GM23338 (cell line): ENCODE results near the gene STRA8. TPM values are rescaled to one million over a fixed set of nuclear protein-coding genes. Genes with fewer than 3 reads are reported as not detected.

Source experiments
- ATAC-seq: fragments of 200-7000 bp; cut with Tn5 transposase; 3 replicates; pipeline ENCODE4 v1.9.1; 2020
- DNase-seq: peaks from one replicate; pipeline ENCODE4 v3.0.0-alpha.2; 2015; ENCODE audit warnings: low spot score
- H2AFZ ChIP-seq: fragments of 200-600 bp; sonication (generic); 2 replicates; pipeline ENCODE4 v1.8.0; 2016; ENCODE audit warnings: antibody characterized with exemption, mild to moderate bottlenecking, moderate library complexity
- H3F3A ChIP-seq: fragments of 200-600 bp; sonication (generic); replicated peaks from 2 replicates; pipeline ENCODE4 v1.8.0; 2017; ENCODE audit warnings: antibody characterized with exemption, mixed run types, low read depth
- H3K27ac ChIP-seq: fragments of 200-600 bp; sonication (generic); 2 replicates; pipeline ENCODE4 v1.6.1; 2016; ENCODE audit warnings: low read depth
- H3K27me3 ChIP-seq: fragments of 200-600 bp; sonication (generic); 2 replicates; pipeline ENCODE4 v1.8.0; 2016; ENCODE audit warnings: mild to moderate bottlenecking, mixed run types, moderate library complexity; ENCODE audit not compliant: insufficient read depth
- H3K36me3 ChIP-seq: fragments of 200-600 bp; sonication (generic); 2 replicates; pipeline ENCODE4 v1.8.0; 2016; ENCODE audit warnings: mild to moderate bottlenecking; ENCODE audit not compliant: insufficient read depth
- H3K4me1 ChIP-seq: fragments of 200-600 bp; sonication (generic); 2 replicates; pipeline ENCODE4 v1.8.0; 2016; ENCODE audit warnings: mild to moderate bottlenecking, moderate library complexity; ENCODE audit not compliant: insufficient read depth
- H3K4me2 ChIP-seq: fragments of 200-600 bp; sonication (generic); 2 replicates; pipeline ENCODE4 v1.7.1; 2017; ENCODE audit warnings: mixed run types
- H3K4me3 ChIP-seq: fragments of 200-600 bp; sonication (generic); 2 replicates; pipeline ENCODE4 v1.6.1; 2016; ENCODE audit warnings: mixed run types
- H3K79me2 ChIP-seq: fragments of 200-600 bp; sonication (generic); replicated peaks from 2 replicates; pipeline ENCODE4 v1.8.0; 2017; ENCODE audit warnings: mild to moderate bottlenecking; ENCODE audit not compliant: insufficient read depth
- H3K9me2 ChIP-seq: fragments of 200-600 bp; sonication (generic); 2 replicates; pipeline ENCODE4 v1.8.0; 2017; ENCODE audit not compliant: insufficient read depth
- H4K20me1 ChIP-seq: fragments of 200-600 bp; sonication (generic); replicated peaks from 2 replicates; pipeline ENCODE4 v1.8.0; 2017; ENCODE audit warnings: mild to moderate bottlenecking; ENCODE audit not compliant: insufficient read depth
- H3K27ac Mint-ChIP-seq: 2 replicates; pipeline ENCODE4 v1.8.0; 2020; ENCODE audit warnings: inconsistent platforms, mild to moderate bottlenecking, moderate library complexity, mixed read lengths
- H3K27me3 Mint-ChIP-seq: 3 replicates; pipeline ENCODE4 v1.8.0; 2022; ENCODE audit warnings: low read depth, mild to moderate bottlenecking, moderate library complexity, mixed read lengths, inconsistent platforms; ENCODE audit not compliant: insufficient read depth, poor library complexity
- H3K36me3 Mint-ChIP-seq: 3 replicates; pipeline ENCODE4 v1.8.0; 2021; ENCODE audit warnings: low read depth, mild to moderate bottlenecking, inconsistent platforms, moderate library complexity, mixed read lengths
- H3K4me1 Mint-ChIP-seq: 3 replicates; pipeline ENCODE4 v1.8.0; 2020; ENCODE audit warnings: mild to moderate bottlenecking, inconsistent platforms, mixed read lengths
- H3K4me3 Mint-ChIP-seq: 3 replicates; pipeline ENCODE4 v1.8.0; 2021; ENCODE audit warnings: moderate library complexity, mild to moderate bottlenecking, inconsistent platforms, mixed read lengths
- H3K9me3 Mint-ChIP-seq: 3 replicates; pipeline ENCODE4 v1.8.0; 2020; ENCODE audit warnings: moderate library complexity, mild to moderate bottlenecking, inconsistent platforms, mixed read lengths
- CTCF ChIP-seq, 2 experiments: fragments of 200-600 bp in 1 of 2; sonication (generic) in 1 of 2; conservative IDR thresholded peaks; 2 replicates each; pipeline versions ENCODE4 v1.5.1 to v1.6.1; 2016 to 2017; ENCODE audit warnings: antibody characterized with exemption in 2 of 2, low read depth in 2 of 2, mild to moderate bottlenecking in 2 of 2, moderate library complexity in 1 of 2
- EZH2 ChIP-seq: fragments of 200-600 bp; sonication (generic); IDR thresholded peaks from one replicate; pipeline ENCODE4 v1.8.0; 2017; ENCODE audit warnings: antibody characterized with exemption, mild to moderate bottlenecking, low read depth; ENCODE audit not compliant: unreplicated experiment
- EZH2phosphoT487 ChIP-seq: fragments of 200-600 bp; sonication (generic); IDR thresholded peaks from one replicate; pipeline ENCODE4 v1.8.1; 2018; ENCODE audit warnings: antibody characterized with exemption; ENCODE audit not compliant: unreplicated experiment
- JUNB ChIP-seq: IDR thresholded peaks from one replicate; pipeline ENCODE4 v1.6.1; 2016; ENCODE audit warnings: antibody characterized with exemption; ENCODE audit not compliant: unreplicated experiment
- NANOG ChIP-seq: IDR thresholded peaks from 2 replicates; pipeline ENCODE4 v1.6.1; 2016; ENCODE audit warnings: antibody characterized with exemption, borderline replicate concordance
- POLR2AphosphoS5 ChIP-seq: IDR thresholded peaks from 2 replicates; pipeline ENCODE4 v1.6.1; 2016; ENCODE audit warnings: antibody characterized with exemption, low read depth
- REST ChIP-seq: IDR thresholded peaks from one replicate; pipeline ENCODE4 v1.6.1; 2018; ENCODE audit warnings: antibody characterized with exemption; ENCODE audit not compliant: unreplicated experiment
- STAT1 ChIP-seq: IDR thresholded peaks from one replicate; pipeline ENCODE4 v1.6.1; 2016; ENCODE audit warnings: antibody characterized with exemption; ENCODE audit not compliant: unreplicated experiment
- ZNF114 ChIP-seq: fragments of 250-450 bp; sonication (Bioruptor Pico); IDR thresholded peaks from 2 replicates; pipeline ENCODE4 v1.5.0; 2020; ENCODE audit warnings: mild to moderate bottlenecking, moderate library complexity
- ZNF331 ChIP-seq: fragments of 250-450 bp; sonication (Bioruptor Pico); IDR thresholded peaks from 2 replicates; pipeline ENCODE4 v1.5.0; 2020; ENCODE audit warnings: low read depth, mild to moderate bottlenecking, moderate library complexity
- polyA plus RNA-seq: library from polyadenylated mRNA; unstranded; fragments of >200 nt; fragmentation: Nextera tagmentation; extraction: Ambion mirVana; gene quantifications from 2 replicates; pipeline ENCODE4 v1.2.1, GENCODE V29; 2016
- total RNA-seq: library from RNA; depleted of rRNA; stranded (reverse); fragments of >200 nt; shearing (Covaris generic); gene quantifications from 2 replicates; pipeline ENCODE4 v1.2.3, GENCODE V29; 2014
- TF ChIP-seq, protein P1 (sequence below): fragments of 250-450 bp; sonication (Bioruptor Pico); IDR thresholded peaks from 2 replicates; pipeline ENCODE4 v1.5.0; 2020; ENCODE audit warnings: mild to moderate bottlenecking, moderate library complexity

STRA8 gene
- total and polyA plus RNA-seq, 2 experiments from 2014 or later = not detected

GRCh38 chr7:135291809-135292253, 58.2 kb downstream of the STRA8 start (continued):
- TF ChIP-seq CTCF (conservative IDR thresholded peaks at IDR 0.05; ENCODE audit: low read depth in 2 of 2) (no peak), JUNB (no peak), POLR2AphosphoS5 (no peak), EZH2phosphoT487 (no peak), STAT1 (no peak)

DNA sequence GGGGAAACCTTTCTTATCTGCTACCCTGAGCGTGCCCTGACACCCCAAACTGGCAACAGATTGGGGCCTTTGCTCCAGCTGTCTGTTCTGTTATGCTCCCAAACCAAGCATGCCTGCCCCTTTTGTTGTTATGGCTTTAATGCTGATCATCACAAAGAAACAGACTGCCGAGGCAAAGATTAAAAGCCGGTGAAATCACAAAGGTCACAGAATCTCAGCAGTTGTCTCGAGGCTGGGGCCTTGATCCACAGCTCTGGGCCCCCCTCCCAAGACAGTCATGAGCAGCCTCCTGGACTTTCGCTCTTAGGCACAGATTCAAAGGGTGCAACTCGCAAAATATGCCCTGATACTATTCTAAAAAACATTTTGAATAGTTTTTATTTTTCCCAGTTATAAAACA, 65.6 kb downstream of the STRA8 start:
- no peak overlapping the region for H3K4me3 Mint-ChIP-seq
- H3K27ac ChIP-seq = no peak overlapping the region
- no peaks in the 10 kb centered on the region for H3K27me3 ChIP-seq
- peaks cover 16% of the 10 kb centered on the region for H3K9me3 Mint-ChIP-seq
- H3K9me2 ChIP-seq = no peaks in the 10 kb centered on the region
- peaks cover 2% of the 10 kb centered on the region for H3K27me3 Mint-ChIP-seq
- no peaks in the 10 kb centered on the region for H3F3A ChIP-seq
- no peak overlapping the region for H3K27ac Mint-ChIP-seq
- no peak for TF ChIP-seq STAT1
- TF ChIP-seq CTCF (conservative IDR thresholded peaks at IDR 0.05; ENCODE audit: low read depth in 2 of 2) = no peak
- no peak for TF ChIP-seq NANOG
- TF ChIP-seq ZNF331 = no peak
- no peak for TF ChIP-seq POLR2AphosphoS5
- no peak for TF ChIP-seq REST
- no peak for TF ChIP-seq ZNF114 (CRISPR knock-in tag)
- no peak for TF ChIP-seq EZH2
- TF ChIP-seq, protein P1, sequence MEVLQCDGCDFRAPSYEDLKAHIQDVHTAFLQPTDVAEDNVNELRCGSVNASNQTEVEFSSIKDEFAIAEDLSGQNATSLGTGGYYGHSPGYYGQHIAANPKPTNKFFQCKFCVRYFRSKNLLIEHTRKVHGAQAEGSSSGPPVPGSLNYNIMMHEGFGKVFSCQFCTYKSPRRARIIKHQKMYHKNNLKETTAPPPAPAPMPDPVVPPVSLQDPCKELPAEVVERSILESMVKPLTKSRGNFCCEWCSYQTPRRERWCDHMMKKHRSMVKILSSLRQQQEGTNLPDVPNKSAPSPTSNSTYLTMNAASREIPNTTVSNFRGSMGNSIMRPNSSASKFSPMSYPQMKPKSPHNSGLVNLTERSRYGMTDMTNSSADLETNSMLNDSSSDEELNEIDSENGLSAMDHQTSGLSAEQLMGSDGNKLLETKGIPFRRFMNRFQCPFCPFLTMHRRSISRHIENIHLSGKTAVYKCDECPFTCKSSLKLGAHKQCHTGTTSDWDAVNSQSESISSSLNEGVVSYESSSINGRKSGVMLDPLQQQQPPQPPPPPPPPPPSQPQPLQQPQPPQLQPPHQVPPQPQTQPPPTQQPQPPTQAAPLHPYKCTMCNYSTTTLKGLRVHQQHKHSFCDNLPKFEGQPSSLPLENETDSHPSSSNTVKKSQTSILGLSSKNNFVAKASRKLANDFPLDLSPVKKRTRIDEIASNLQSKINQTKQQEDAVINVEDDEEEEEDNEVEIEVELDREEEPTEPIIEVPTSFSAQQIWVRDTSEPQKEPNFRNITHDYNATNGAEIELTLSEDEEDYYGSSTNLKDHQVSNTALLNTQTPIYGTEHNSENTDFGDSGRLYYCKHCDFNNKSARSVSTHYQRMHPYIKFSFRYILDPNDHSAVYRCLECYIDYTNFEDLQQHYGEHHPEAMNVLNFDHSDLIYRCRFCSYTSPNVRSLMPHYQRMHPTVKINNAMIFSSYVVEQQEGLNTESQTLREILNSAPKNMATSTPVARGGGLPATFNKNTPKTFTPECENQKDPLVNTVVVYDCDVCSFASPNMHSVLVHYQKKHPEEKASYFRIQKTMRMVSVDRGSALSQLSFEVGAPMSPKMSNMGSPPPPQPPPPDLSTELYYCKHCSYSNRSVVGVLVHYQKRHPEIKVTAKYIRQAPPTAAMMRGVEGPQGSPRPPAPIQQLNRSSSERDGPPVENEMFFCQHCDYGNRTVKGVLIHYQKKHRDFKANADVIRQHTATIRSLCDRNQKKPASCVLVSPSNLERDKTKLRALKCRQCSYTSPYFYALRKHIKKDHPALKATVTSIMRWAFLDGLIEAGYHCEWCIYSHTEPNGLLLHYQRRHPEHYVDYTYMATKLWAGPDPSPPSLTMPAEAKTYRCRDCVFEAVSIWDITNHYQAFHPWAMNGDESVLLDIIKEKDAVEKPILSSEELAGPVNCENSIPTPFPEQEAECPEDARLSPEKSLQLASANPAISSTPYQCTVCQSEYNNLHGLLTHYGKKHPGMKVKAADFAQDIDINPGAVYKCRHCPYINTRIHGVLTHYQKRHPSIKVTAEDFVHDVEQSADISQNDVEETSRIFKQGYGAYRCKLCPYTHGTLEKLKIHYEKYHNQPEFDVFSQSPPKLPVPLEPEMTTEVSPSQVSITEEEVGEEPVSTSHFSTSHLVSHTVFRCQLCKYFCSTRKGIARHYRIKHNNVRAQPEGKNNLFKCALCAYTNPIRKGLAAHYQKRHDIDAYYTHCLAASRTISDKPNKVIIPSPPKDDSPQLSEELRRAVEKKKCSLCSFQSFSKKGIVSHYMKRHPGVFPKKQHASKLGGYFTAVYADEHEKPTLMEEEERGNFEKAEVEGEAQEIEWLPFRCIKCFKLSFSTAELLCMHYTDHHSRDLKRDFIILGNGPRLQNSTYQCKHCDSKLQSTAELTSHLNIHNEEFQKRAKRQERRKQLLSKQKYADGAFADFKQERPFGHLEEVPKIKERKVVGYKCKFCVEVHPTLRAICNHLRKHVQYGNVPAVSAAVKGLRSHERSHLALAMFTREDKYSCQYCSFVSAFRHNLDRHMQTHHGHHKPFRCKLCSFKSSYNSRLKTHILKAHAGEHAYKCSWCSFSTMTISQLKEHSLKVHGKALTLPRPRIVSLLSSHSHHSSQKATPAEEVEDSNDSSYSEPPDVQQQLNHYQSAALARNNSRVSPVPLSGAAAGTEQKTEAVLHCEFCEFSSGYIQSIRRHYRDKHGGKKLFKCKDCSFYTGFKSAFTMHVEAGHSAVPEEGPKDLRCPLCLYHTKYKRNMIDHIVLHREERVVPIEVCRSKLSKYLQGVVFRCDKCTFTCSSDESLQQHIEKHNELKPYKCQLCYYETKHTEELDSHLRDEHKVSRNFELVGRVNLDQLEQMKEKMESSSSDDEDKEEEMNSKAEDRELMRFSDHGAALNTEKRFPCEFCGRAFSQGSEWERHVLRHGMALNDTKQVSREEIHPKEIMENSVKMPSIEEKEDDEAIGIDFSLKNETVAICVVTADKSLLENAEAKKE (CRISPR knock-in tag) = no peak
- no peak for TF ChIP-seq JUNB
- H3K4me1 ChIP-seq = 0 out of 2 replicates have a peak, but pooled peaks cover 6% of the 10 kb centered on the region
- H3K4me3 ChIP-seq = no peak overlapping the region
- H3K79me2 ChIP-seq = no peaks in the 10 kb centered on the region
- DNase-seq (no peak), ATAC-seq (no peak)
- peaks cover 4% of the 10 kb centered on the region; the same call in 2 of the 3 replicates for H3K36me3 Mint-ChIP-seq
- H3K4me2 ChIP-seq = no peak overlapping the region
- no peak overlapping the region for H2AFZ ChIP-seq
- no peaks in the 10 kb centered on the region for H4K20me1 ChIP-seq
- H3K36me3 ChIP-seq = no peaks in the 10 kb centered on the region
- peaks cover 6% of the 10 kb centered on the region for H3K4me1 Mint-ChIP-seq
